ENCODE results near the gene GAS2L2.

- TF ChIP-seq, protein P1, sequence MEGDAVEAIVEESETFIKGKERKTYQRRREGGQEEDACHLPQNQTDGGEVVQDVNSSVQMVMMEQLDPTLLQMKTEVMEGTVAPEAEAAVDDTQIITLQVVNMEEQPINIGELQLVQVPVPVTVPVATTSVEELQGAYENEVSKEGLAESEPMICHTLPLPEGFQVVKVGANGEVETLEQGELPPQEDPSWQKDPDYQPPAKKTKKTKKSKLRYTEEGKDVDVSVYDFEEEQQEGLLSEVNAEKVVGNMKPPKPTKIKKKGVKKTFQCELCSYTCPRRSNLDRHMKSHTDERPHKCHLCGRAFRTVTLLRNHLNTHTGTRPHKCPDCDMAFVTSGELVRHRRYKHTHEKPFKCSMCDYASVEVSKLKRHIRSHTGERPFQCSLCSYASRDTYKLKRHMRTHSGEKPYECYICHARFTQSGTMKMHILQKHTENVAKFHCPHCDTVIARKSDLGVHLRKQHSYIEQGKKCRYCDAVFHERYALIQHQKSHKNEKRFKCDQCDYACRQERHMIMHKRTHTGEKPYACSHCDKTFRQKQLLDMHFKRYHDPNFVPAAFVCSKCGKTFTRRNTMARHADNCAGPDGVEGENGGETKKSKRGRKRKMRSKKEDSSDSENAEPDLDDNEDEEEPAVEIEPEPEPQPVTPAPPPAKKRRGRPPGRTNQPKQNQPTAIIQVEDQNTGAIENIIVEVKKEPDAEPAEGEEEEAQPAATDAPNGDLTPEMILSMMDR (conservative IDR thresholded peaks at IDR 0.05; ENCODE audit: low read depth, low read length) = no peak
- TF ChIP-seq EZH2 (IDR thresholded peaks at IDR 0.05; ENCODE audit: low read length, unreplicated experiment) = no peak
Measured at GRCh38 chr17:35761601-35762000, 8.6 kb upstream of the GAS2L2 start.
